Superior temporal gyrus (tissue), 1 donor: ENCODE data around the gene SFMBT2.

Experiments used
- DNase-seq: peaks from one replicate; pipeline ENCODE4 v3.0.0-alpha.2; 2016; ENCODE audit errors: extremely low spot score

The SFMBT2 gene

DNA sequence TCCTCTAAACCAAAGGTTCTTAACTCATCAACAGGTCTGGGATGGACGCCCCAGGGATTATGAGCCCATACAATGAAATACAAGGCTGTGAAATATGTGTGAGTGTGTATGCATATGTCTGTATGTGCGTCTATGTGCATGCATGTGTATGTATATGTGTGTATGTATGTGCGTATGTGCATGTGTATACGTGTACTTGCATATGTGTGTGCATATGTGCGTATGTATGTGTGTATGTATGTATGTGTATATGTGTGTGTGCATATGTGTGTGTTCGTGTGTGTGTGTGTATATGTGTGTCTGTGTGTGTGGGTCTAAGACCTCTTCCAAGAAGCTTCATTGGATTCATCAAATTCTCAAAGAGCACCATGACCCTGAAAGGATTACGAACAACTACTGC lies 112.3 kb downstream of the SFMBT2 start:
- DNase-seq: no peak

DNA sequence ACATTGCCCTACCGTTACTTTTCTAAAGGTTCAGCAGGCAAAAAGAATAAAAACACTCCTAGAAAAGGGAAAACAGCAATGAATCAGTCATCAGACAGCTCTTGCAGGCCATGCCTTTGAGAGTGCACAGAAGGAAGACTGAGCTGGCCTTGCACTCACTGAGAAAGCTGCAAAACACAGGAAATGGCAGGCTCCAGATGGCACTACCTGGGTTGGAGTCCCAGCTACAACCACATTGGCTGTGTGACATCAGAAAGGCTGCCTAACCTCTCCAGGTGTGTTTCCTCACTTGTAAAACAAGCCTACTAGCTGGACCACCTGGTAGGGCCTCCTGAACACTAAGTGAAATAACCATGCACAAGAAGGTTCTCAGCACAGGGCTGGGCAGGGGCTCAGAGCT lies 113.7 kb downstream of the SFMBT2 start:
- no peak for DNase-seq

DNA sequence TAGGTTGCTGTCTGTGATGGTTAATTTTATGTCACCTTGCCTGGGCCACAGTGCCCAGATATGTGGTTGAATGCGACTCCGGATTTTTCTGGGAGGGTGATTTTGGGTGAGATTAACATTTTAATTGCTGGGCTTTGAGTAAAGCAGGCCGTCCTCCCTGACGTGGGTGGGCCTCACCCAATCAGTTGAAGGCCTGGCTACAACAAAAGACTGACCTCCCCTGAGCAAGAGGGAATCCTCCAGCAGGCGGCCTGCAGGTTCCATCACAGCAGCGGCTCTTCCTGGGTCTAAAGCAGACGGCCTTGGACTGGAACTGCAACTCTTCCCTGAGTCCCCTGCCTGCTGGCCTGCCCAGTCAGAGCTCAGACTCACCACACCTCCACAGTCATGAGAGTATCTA lies 114.2 kb downstream of the SFMBT2 start:
- no peak for DNase-seq

DNA sequence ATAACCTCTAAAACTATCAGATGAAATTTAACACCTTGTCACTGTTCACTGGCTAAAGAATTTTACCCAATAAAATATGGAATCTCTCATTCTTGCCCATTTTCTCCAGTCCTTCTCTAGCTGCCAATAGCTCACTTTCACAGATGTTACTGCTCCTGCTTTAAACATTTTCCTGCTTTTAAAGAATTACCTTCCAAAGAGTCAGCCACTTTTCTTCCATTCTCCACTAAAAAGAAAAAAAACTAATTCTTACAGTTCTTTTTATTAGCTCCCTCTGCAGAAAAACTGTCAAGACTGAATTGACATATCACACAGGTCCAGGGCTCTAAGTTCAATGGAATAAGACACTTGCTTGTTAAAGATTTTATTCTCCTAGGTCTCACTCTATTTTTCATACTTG lies 114.8 kb downstream of the SFMBT2 start:
- no peak for DNase-seq

DNA sequence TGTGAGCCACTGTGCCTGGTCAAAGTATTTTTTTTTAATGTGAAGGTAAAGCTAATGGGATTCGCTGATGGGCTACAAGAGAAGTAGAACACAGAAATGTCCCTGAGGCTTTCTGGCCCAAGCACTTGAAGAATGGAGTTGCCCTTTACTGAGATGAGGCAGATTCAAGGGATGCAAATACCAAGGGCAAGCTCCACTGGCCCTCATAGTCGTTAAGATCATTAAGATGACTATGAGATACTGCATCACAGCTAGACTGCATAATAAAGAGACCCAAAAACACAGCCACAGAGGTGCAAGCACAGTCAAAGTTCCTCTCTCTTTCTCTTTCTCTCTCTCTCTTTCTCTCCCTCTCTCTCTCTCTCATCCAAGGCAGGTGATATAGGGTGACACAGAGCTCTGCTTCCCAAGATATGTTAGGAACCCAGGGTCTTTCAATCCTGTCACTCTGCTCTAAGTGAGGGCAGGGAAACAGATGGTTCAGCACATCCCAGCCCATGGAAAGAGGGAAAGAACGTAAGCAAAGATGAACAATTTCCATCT lies 117.4 kb downstream of the SFMBT2 start:
- DNase-seq: no peak

DNA sequence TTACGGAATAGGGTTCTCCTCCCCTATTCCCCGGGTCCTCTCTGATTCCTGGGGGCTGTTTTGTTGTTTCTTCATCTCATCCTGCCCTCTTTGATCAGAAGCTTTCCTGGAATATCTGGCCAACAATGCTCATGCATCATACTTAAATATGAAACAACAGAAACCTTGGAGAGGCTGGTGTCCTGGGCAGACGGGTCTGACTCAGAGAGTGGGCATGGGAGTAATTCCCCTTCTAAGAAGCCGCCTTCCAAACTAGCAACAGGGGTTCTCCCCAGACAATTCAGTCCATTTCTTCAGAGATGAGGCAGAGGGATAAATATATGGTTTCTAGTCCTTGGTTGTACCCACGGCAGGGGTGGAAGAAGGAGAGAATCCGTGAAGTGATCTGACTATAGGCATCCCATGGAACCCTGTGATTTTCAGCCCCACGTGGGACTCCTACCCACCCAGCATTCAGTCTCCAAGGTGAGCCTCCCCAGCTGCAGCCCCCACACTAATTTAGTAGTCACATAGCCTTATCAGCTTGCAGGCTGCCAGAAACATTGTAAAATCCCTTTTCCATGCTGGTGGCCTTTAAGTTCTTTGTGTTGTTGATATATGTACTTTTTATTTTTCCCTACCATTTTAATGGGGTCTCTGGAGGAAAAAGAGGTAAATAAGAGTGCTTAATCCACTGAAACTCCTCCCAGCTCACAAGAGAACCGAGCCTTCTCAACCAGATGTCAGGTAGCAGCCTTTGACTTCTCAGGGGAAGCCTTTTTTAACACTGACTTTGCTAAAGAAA lies 119.2 kb downstream of the SFMBT2 start:
- no peak for DNase-seq

DNA sequence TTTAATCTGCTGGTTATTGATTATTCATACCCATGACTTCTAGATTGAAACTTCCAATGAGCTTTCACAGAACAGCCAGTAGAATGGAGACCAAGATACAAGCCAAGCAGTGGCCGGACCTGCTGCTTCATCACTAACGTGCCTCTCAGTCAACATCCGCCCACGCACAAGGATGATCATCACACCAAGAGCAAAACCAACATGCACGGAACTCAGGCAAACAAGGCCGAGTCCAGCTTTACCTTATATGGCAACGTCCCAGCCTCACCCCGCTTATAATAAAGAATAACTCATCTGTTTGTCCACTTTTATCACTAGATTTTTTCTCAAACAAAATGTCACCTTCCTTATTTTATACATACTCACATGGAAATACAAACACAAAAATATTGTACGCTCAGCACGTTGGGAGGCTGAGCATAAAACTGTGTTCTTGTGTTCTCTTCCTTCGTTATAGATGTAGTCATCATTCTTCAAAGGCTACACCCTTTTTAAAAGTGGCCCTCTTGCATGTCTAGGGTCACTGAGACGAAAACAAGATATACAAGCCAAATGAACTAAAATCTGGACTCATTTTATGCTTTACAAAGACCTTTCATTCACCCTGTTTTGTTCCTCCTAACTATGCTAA lies 122.7 kb downstream of the SFMBT2 start:
- no peak for DNase-seq

DNA sequence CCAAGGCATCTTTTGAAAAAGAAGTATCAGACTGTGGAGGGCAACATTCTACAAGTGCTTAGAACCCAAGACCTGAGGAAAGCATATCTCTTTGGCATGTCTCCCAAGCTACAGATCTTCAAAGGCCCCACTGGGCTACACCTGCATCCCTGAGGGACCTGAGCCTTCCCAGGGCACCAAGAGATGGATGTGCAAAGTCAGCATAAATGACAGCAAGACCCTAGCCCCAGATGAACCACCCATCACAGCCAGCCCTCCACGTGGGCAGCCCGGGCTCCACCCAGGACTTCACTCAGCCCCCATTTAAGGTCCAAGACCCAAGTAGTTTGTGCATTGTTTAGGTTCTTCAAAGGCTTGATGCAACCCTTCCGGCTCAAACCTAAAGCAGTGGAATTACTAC lies 123.5 kb downstream of the SFMBT2 start:
- DNase-seq: no peak

DNA sequence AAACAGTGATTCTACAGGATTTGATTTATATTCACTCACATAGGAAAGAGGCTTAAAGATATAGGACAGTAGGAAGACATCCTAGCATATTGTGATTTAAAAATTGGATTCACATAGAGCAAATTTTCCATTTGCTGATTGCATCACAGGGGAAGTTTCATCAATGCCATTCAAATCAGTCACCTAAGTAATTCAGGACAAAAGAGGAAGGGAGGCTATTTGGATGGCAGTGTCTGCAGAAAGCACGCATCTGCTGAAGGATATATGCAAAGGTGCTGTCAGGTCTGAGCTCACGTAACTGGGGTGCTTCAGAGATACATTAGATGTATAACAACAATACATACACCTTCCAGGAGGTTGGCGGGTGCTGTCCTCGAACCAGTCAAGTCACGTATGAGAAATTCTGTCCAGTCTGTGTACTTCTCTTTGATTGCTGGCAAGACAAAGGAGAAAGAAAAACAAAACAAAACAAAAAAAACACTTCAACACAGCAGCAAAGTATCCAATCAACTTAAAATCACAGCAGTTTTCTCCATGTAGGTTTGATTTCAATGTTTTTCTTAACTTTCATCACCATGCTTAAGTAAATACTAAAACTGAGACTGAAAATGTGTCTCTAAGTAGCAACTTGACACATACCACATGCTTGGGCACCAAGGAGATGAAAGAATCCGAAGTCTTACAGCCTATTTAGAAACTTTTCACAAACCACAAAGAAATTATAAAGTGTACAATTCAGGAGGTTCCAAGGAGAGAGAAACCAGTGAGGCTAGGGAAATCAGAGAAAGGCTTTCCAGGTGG lies 125.1 kb downstream of the SFMBT2 start:
- DNase-seq: no peak

DNA sequence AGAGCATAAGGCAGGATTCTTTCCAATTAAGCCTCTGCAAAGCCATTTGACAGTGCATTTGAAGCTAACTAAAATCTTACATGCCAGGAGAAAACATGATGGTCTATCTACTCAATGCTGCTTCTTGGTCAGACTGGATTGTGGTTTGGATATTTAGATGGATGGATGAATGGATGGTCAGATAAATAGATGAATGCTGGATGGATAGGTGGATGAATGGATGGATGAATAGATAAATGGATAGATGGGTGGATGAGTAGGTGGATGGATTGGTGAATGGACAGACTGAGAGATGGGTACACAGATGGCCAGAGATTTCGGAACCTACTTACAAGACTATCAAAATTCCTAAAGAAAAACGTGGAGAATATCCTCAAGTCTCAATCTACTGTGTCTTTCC lies 127.6 kb downstream of the SFMBT2 start:
- no peak for DNase-seq

DNA sequence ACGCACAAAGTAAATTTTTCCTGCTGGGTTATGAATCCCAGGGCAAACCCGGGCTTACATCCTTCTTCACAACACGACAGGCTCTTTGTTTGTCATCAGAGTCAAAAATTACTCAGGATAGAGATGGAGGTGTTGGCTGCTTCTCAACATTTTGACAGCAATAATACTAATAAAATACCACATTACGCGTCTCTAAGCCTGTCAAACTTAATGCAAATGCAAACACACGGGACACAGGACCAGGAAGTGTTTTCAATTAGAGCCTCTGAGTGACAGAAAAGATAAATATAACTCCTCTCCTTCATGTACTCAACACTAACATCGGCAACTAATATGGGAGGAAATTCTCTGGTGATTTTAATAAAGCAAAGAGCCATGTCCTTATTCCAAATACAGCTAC lies 128.4 kb downstream of the SFMBT2 start:
- no peak for DNase-seq

DNA sequence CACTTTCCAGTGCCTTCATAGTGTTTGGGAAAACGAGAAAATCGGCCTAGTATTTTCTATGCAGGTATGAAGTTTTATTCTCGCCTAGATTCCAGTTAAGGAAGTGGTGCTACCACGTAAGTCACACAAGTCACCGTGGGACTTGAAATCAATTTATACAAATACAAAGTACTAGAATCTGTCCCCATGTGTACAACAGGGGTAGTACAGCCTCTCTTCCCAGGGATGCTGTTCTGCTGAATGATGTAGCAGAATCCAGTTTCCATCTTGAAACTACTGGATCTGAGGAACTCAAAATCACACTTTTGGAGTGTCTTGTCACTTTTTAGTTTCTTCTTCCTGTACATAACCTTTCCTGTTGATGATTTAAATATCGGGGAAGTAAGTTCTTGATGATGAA lies 129.4 kb downstream of the SFMBT2 start:
- DNase-seq: no peak

DNA sequence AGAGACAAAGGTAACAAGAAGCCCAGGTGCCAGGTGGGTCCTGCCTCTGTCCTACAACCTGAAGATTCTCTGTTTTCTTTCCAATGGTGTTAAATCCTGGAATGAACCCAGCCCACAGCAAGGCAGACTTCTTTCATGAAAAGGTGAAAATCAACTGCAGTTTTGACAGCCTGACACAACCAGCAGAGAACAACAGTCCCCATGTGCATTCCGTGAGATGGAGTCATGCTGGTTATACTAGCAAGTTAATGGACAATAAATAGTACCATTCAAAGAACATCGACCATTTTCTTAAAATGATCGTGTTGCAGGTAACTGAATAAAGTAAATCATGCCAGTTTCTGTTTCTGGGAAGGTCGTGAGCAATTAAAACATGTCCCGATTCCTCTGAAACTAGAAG lies 131.5 kb downstream of the SFMBT2 start:
- no peak for DNase-seq

DNA sequence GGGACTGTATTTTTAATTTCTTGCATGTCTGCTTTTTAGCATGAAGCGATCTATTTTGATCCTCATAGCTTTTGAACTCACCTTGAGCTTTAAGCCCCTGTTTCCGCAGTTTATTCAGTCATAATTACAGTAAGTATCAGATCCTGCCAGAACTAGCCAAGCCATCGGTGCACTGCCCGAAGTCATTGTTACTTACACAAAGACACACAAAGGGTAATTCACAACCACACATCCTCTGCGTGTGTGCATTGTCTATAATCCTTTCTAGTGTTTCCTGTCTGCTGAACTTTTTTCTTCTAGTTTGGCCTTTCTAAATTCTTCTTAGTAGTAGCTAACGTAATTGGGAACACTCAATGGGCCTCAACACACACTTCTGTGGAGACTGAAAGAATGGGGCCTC lies 133.0 kb downstream of the SFMBT2 start:
- no peak for DNase-seq

DNA sequence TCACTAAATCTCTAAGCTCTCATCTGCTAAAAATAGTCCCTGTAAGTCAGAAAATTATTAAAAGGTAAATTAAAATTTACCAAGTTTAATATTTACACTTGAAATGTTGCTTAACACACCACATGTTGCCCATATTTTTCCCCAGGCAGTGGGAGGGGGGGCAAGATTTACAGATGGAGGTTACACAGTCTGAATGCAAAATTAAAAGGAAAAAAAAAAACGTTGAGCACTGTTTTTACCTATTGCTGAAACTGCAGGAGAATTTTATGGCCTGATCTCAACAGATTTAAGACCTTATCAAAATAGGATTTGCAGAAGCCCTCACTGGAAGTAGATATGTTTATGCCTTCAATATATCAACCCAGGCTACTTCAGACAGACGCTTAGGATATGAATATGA lies 133.4 kb downstream of the SFMBT2 start:
- no peak for DNase-seq

DNA sequence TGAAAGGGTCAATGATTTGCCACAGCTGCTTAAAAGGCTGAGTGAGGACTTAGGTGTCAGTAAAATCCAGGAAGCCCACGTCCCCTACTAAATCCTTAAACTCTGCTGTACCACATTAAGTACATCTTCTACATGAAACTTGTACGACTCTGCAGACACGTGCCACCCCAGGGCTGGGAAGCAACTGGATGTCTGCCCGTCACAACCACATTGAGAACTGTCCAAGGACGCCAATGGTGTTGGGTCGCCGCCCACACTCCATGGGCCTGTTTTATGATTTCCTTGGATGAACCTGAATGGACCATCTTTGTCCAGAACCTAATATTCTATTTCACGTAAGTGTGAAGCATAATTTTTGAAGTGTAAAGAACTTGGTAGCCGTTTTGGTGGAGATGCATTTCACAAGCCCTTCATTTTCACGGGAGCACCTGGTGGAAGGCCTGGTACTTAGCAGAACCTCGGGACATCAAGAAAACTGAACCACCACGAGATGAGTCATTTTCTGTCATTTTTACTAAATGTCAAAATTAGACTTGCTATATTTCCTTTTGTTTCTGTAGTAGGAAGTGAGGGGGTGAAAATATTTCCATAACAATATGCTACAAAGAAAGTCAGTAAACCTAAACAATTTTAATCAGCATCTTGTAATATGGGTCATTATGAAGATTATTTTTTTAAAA lies 134.9 kb downstream of the SFMBT2 start:
- DNase-seq: no peak

DNA sequence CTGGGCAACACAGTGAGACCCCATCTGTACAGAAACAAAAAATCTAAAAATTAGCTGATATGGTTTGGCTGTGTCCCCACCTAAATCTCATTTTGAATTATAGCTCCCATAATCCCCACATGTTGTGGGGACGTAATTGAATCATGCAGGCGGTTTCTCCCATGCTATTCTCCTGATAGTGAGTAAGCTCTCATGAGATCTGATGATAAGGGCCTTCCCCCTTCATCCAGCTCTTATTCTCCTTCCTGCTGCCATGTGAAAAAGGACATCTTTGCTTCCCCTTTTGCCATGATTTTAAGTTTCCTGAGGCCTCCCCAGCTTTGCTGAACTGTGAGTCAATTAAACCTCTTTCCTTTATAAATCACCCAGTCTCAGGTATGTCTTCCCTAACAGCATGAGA lies 136.5 kb downstream of the SFMBT2 start:
- DNase-seq: no peak

DNA sequence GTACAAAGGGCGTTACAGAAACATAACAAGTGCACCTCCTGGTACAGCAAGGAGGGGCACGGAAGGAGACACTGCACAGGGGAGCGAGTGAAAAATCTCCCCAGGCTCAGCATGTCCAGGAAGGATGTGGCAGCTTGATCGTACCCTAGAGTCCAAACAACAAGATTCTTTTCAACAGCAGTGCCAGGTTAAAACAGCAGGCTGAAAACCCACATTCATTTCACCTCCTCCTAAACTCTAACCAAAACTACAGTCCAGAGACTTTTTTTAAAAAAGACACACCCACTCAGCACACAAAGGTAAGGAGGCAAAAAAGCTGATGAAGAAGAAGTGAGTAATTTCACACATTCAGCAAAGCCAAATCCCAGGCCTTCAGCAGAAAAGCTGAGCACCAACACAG lies 138.8 kb downstream of the SFMBT2 start:
- DNase-seq: peak; percentile 32

DNA sequence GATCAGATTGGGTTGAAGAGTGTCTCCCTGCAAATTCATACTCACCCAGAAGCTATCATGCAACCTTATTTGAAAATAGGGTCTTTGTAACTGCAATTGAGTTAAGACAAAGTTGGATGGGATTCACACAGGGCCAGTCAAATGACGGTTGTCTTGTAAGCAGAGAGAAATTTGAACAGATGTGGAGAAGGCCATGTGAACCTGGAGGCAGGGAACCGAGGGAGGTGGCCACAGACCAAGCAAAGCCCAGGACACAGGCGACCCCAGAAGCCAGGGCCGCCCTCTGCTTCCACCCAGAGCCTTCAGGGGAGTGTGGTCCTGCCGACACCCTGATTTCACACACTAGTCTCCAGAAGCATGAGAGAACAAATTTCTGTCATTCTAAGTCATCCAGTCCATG lies 140.8 kb downstream of the SFMBT2 start:
- DNase-seq: no peak

DNA sequence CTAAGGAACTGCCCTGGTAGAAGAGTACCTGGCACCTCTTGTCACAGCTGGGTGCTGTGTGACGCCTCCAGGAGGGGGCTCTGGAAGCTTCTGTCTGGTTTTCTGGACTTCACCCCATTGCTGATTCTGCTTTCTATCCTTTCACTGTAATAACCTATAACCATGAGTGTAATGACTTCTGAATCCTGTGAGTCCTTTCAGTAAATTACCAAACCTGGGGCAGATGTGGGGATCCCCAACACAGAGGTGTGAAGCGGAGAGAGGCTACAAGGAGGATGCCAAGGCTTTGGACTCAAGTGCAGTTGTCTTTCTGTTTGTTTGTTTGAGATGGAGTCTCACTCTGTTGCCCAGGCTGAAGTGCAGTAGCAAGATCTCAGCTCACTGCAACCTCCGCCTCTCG lies 143.7 kb downstream of the SFMBT2 start:
- DNase-seq: no peak

DNA sequence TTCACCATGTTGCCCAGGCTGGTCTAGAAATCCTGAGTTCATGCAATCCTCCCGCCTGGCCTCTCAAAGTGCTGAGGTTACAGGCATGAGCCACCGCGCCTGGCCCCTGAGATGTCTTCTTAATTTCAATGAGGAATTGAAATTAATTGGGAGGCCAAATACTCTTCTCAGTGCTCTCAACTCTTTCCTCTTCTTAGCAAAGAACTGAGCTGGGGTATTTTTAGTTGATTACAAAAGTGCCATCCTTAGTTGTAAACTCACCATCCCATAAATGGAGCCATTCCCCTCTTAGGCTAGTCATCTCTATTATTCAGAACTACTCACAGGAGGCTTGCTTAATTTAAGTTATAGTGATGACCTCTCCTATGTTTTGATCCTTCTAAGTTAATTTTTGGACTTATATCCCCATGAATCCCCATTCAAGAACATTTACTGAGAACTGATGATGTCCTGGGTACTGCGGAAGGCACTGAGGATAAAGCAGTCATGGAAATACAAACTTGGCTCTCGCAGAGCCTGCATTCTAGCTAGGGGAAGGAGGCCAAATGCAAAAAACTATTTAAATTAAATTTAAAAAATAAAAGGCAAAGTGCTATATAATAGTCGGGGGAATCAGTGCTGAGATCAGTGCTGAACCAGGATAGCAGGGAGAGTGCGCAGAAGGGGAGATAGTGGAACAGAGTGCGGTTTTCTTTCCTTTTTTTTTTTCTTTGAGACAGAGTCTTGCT lies 145.3 kb downstream of the SFMBT2 start:
- no peak for DNase-seq
